HuH-7 (cell line): ENCODE results near the gene ACOXL.

Experiments used
- DNase-seq: peaks from one replicate; pipeline ENCODE4 v3.0.0; 2011; ENCODE audit warnings: low spot score

ACOXL gene

DNA sequence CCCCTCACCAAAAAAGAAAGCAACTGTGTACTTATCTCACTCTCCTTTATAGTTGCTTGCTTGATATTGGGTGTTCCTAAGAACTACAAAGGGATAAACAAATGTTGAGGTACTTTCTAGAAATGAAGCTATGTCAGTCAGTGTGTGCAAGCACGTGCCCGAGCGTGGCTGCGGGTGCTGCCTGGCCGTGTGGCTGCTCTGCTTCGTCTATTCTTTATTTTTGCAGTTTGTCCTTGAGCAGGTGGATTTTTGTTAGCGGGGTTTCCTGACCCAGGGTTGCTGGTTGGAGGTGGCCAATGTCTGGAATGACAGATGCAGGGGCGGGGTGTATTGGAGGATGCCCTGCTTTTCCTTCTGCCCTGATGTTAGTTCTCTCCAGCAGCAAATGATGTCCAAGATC lies 62.6 kb downstream of the ACOXL start:
- no peak for DNase-seq

DNA sequence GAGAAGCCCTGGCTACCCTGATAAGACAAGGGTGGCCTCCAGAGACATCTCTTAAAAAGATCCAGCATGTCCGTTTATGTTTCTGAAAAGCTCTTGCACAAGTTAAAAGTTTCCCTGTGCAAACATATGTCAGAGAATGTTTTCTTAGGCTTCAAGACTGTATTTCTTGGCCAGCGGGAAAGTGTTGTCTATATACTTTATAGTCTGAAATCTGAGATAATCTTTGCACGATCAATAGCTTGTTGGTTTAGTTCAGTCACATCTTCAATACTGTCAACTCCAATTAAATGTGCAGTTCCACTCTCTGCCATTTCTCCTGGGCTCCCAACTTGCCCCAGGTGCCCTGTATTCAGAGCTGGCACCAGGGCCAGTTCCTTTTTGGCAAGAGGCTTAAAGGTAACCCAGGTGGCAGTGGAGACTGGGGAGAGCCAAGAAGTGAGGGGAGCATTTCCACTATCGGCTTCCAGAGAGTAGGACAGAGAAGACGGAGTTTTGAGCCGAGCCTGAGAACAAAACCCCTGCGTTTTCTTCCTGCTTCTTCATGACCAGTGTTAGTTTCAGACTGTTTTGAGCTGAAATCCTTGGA lies 64.4 kb downstream of the ACOXL start:
- DNase-seq, result no peak

DNA sequence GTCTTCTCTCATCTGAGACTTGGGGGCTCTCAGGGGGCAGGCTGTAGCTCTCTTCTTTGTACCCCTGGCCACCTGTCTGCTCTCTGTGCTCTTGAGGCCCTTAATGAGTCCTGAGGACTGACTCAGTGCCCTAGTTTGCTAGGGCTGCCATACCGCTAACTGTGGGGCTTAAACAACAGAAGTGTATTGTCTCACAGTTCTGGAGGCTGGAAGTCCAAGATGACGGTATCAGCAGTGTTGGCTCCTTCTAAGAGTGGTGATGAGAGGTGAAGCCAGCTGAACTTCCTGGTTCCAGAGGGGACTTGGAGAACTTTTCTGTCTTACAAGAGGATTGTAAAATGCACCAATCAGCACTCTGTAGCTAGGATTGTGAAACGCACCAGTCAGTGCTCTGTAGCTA lies 67.0 kb downstream of the ACOXL start:
- no peak for DNase-seq

DNA sequence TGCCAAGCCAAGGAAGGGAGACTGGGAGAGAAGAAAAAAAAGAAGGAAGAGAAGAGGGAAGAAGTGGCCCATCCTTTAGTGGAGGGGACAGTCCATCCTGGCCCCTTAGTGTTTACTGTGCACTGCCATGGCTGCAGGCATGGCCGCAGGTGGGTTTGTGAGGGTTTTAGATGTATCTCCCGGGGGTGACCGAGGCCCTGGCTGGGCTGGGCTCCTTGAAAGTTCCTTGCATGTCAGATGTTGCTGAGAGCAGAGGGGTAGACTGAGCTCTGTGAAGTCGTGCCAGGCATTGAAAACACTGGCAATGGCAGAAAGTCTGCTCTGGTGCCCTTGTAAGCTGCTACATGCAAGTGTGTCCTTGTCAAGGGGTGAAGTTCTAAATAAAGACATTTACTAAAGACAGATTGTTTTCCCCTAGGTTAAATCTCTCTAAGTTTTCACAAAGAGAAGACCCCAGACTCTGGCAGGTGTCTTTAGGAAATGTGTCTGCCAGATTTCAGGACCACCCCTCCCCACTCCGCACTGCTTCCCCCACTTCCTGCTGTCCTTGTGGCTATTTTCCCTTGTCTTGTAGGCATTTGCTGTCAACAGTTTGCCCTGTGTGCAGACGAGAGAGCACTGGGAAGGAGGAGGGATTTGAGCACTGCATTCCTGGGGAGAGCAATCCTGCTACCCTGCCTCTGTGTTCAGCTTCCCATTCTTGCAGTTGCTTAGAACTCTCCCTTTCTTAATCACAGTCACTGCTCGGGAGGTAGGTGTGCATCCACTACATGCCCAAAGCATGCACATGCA lies 68.4 kb downstream of the ACOXL start:
- DNase-seq, result no peak

DNA sequence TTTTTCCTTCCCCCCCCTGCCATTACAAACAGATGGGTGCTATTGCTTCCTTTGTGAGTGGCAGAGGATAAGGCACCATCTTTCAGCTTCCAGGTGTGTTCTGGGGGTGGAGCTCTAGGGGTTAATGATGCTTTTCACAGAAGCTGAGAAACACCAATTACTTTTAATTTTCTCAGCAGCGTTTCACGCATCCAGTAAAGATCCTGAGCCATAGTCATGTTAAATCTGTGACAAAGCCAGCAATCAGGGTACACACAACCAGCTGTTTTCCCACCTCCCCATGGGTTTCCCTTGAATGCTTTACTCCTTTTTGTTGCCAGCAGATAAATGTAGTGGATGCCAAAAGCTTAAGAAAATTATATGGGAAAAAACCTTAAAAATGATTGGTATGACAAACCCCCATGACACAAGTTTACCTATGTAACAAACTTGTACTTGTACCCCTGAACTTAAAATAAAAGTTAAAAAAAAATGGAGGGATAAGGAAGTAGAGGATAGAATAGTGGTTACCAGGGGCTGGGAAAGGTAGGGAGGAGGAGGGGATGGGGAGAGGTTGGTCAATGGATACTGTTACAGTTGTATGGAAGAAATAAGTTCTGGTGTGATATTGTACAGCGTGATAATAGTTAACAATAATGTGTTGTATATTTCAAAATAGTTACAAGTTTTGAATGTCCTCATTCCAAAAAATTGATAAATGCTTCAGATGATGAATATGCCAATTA lies 70.0 kb downstream of the ACOXL start:
- DNase-seq, result no peak

DNA sequence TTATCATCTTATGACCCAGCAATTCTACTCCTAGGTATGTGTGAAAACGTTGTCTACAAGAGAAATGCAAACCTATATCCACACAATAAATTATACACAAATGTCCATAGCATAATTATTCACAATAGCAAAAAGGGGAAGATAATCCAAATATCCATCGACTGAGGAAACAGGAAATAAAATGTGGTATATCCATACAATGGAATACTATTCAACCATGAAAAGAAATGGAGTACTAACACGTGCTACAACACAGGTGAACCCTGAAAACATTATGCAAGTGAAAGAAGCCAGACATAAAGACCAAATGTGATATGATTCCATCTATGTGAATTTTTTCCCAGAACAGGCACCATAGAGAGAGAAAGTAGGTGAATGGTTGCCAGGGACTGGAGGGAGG lies 72.1 kb downstream of the ACOXL start:
- DNase-seq, result no peak

DNA sequence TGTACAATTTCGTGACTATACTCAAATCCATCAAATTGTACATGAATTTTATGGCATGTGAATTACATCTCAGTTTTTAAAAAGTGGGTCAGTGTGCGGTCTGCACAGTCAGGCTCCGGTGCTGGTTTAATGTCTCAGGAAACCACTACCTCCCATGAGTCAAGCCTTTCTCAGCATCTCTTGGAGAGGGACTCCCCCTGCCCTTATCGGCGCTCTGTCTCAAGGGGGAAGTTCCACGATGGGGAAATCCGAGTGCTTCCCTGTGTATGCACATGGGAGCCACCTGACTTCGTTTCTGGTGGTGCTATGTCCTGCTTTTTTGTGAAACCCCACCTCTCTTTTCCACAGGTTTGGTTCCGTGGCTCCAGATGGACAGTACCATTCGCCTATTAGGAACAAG lies 72.5 kb downstream of the ACOXL start:
- DNase-seq, result no peak

DNA sequence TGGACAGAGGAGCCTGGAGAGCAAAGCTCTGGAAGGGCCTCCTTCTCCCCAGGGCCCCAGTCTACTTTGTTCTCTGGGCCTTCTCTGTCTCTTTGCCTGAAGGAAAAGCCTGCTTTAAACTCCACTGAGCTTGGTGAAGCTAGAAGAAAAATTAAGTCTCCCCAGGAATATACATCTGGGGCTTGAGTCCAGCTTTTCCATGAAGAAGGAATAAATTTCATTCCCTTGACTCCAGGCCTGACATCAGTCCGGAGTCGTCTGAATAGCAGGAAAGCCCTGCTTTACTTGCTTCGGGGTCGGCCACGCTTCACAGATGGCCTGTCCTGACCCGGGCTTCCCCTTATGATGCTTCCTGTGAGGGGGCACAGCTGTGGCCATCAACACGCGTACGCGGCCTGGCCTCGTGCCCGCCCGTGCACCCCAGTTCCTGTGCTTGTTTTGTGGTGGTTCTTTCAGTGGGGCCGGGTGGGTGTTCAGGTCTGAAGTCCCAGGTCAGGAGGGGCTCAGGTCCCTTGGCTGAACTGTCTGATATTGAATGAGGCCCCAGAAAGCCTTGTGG lies 73.6 kb downstream of the ACOXL start:
- no peak for DNase-seq

DNA sequence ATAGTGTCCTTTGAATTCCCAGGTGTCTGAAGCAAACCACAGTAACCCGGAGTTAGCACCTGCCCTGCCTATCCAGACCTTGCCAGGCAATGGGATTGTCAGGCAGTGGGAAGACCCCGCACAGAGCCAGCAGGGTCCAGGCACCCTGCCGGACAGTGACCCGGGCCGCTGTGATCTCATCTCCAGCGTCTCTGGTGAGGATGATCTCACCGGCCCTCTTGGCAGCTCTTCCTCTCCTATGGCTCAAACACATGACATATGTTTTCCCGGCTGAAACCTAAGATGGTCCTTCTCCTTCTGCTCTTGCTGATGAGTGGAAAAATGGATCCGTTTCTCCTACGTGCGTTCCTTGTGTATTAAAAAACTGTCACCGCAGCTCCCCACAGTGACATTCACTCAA lies 75.1 kb downstream of the ACOXL start:
- DNase-seq, result no peak

DNA sequence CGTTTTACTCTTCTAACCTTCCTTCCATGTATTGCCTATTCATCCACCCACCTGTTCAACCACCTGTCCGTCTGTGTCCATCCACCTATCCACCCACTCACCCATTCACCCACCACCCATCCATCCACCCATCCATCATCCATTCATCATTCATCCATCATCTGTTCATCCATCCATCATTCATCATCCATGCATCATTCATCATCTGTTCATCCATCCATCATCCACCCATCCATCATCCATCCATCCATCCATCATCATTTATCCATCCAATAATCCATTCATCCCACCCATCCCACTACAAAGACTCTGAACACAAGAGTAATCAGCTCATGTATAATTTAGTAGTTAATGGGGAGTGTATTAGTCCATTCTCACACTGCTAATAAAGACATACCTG lies 78.0 kb downstream of the ACOXL start:
- no peak for DNase-seq

DNA sequence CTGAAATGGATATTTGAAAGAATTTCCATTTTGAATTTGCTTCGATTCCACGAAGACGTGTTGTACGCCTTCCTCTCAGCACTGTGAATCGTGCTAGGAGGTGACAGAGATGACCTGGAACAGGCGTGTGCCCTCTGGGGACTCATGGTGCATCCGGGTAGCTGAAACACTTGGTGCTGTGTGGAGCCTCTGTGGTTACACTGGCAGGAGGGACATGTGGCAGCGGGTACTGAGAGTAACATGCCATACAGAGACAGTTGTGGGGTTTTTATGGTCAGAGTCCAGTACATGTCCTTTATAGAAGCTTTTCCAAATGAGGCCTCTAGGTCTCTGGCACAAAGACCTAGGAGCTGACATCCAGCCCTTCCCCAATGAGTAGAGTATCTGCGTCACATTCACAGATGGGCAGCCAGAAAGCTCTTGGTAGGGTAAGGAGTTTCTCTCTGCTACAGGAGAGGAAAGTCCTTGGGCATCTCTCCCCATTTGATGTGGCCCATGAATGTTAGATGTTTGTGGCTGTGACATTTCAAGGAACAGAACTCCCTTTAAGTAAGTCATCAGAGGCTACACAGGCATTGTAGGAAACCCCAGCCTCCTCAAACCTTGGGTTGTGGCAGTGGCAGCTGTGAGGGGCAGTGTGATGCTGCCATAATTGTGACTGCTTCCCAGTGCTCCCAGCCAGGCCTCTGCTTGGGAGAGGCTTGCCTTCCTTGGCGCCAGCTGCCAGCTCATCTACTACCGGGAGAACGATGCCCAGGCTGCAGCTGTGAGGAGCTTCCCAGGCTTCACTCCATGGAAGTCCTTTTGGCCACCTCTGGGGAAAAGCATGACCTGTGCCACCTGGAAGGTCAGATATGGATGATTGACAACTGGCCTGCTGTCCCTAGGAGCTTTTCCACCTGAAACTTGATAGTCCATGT lies 80.6 kb downstream of the ACOXL start:
- DNase-seq, result no peak

DNA sequence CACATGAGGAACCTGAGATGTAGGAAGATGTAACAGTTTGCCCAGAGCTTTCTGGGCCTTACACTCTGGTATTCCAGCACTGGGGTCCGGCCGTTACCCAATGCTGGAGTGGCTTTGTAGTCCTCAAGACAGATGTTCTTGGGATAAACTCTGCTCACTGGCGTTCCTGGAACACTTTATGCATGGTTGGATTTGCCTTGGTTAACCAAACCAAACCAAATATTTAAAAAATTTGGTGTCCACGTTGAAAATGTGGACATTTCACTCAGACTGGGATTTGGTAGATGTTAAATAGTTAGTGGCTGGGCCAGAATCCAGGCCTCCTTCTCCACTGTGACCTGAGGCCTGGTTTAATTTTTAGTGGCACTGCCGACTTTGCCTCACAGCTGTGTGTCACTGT lies 81.5 kb downstream of the ACOXL start:
- no peak for DNase-seq

DNA sequence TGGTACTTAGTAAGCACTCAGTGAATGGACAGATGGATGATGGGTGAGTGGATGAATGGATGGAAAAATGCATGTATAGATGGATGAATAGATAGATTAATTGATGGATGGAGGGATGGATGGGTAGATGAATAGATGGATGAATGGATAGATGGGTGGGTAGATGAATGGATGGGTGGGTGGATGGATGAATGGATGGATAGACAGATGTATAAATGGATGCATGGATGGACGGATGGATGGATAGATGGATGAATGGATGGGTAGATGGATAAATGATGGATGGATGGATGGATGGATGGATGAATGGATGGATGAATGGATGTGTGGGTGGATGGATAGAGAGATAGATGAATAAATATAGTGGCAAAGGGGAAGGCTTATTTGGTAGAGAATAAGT lies 83.6 kb downstream of the ACOXL start:
- DNase-seq, result no peak

DNA sequence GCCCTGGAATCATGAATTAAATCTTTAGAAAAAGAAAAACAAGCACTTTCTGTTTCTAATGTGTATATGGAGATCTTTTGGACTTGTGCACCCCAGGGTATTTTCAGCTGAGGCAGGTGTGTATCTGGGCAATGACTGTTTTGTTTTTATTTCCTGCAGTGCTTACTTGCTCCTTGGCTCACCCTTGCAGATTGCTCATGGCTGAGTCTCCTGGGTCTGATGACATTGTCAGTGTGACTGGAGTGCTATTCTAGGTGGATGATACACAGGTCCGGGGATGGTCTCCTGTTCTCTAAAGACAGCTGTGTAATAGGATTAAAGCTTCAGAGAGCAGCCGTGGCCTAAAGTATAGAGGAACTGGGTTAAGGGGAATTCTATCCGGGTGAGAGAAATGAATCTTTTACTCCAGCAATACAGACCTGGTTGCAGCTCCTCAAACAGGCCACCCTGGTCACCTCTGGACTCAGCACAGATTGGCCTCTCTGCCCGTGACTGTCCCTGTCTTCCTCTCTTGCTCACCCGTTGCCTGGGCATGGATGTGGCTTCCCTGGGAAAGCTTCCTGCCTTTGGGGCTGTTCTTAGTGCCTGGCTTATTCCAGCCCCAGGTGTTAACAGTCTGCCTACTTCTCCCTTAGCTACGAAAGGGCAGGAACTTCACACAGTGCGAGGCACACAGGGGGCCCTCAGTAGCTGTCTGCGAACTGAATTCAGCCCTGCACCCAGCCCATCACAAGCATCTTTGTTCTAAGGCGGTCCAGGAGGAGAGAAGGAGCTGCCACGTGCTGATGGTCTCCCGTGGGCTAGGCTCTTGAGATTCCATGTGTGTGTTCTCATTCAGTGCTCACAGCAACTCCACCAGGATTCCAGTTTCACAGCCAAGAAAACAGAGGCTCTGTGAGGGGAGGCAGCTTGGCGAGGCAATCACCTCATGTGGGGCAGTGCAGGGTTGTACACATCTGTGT lies 84.3 kb downstream of the ACOXL start:
- DNase-seq, result no peak

DNA sequence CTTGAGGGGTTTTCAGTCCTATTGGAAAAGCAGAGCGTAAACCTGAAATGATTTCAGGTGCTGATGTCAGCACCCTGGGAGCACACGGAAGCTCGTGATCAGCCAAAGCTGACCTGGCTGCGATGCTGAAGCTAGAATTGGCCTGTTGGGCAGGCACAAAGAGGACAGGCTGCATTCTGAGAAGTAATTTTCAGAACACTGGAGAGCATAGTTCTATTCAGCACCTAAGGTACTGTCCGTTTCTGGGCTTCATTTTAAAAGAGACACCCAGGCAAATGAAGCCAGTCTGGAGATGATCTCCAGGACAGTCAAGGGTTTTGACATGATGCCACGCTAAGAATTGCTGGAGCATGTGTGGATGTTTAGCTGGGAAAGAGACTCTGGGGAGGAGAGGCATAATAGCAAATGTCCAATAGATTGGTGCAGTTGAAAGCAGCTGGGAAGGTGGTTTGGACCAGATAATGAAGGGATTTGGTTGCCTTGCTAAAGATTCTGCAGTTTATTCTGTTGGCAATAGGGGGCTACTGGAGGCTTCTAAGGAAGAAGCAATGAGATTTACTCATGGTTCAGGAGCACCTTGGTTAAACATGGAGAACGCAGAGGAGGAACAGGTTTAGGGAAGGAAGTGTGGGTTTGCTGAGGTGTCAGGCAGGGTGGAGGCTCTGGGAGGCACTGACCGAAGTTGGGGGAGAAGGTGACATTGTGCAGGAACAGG lies 86.6 kb downstream of the ACOXL start:
- DNase-seq, result no peak

DNA sequence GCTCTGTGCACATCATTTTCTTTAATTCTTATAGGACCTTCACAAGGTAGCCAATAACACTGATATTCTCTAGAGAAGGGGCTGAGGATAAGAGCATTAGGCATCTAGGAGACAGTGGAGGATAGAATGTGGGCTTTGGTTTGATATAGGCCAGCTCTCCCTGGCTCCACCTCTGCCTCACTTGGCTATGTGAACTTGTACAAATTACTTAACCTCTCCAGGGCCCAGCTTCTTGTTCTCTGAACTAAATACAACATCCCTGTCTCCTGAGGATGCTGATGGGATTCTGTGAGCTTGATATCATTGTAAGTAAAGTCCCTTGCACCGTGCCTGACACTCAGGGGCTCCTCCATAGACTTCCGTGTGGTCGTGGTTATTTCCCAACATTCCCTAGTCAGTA lies 87.3 kb downstream of the ACOXL start:
- no peak for DNase-seq

DNA sequence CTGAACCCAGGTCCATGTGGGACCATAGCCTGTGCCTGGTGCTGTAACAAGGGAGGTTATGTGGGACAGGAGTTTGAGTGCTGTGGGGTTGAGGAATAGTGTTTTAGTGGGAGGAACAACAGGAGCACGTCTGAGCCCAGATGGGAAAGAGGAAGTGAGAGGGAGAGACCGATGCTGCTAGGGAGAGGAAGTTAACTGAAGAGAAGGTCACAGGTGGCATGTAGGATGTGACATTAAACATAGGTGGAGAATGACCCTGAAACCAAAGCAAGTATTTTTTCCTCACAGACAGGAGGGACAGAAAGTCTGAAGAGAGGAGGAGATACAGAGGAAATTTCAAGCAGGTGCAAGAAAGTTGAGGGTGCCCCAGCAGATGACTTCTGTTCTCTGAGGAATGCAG lies 87.8 kb downstream of the ACOXL start:
- no peak for DNase-seq

DNA sequence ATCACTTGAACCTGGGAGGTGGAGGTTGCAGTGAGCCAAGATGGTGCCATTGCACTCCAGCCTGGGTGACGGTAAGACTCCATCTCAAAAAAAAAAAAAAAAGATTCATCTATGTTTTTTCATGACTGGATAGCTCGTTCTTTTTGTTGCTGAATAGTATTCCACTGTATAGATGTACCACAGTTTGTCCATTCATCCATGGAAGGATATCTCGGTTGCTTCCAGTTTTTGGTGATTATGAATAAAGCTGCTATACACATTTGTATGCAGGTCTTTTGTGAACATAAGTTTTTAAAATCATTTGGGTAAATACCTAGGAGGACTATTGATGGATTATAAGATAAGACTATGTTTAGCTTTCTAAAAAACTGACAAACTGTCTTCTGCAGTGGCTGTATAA lies 90.8 kb downstream of the ACOXL start:
- DNase-seq, result no peak

DNA sequence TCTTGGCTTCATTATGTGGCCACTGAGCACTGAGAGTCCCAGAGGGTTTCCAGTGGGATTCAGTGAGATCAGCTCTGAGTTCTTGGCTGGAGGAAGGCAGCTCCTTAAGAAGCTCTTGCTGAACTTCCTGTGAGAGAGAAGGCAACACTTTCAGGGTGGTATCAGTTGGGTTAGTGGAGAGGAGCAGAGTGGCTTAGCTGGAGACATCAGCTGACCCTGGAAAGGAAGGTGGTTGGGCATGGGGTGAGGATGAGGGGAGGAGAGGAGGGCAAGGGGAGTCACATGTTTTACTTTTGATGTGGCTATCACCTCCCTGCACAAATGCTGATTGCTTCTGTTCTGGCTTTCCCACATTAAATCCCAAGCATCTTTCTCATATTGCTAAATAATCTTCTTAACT lies 95.1 kb downstream of the ACOXL start:
- DNase-seq, result no peak

DNA sequence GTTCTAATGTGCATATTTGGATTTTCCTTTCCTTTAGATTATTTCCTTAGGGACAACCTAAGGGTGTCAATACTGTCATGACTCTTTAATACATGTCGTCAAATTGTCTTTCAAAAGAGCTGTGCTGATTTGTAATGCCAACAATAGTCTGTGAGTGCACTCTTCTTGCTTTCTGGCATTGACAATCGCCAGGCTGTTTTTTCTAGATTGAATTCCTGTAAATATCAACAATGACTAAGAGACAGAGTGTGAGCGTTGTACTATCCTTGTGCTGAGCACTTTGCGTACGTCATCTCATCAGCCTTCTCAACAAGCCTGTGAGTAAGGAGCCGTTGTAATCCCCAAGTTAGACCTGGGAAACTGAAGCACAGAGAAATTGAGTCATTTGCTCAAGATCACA lies 96.0 kb downstream of the ACOXL start:
- DNase-seq, result no peak
